H9 (cell line): ENCODE measurements around the gene SSBP3. TPM values are rescaled to one million over a fixed set of nuclear protein-coding genes. Genes with fewer than 3 reads are reported as not detected.

Experiments used
- DNase-seq: peaks from one replicate; pipeline ENCODE4 v3.0.0-alpha.2; 2017
- H2AFZ ChIP-seq: one replicate; pipeline ENCODE4 v1.6.1; 2013; ENCODE audit warnings: mild to moderate bottlenecking, low read length, control low read depth, moderate library complexity
- H2AK5ac ChIP-seq: 2 replicates; pipeline ENCODE4 v1.6.1; 2013; ENCODE audit warnings: low read length, control low read depth, mixed read lengths; ENCODE audit not compliant: insufficient read length
- H2BK120ac ChIP-seq: one replicate; pipeline ENCODE4 v1.6.1; 2013; ENCODE audit warnings: low read depth, mild to moderate bottlenecking, low read length, control low read depth, inconsistent platforms; ENCODE audit not compliant: poor library complexity, severe bottlenecking
- H2BK12ac ChIP-seq: 2 replicates; pipeline ENCODE4 v1.6.1; 2013; ENCODE audit warnings: low read length, control low read depth, mixed read lengths, low read depth; ENCODE audit not compliant: insufficient read length
- H2BK15ac ChIP-seq: 2 replicates; pipeline ENCODE4 v1.6.1; 2013; ENCODE audit warnings: low read depth, low read length, control low read depth
- H2BK20ac ChIP-seq: one replicate; pipeline ENCODE4 v1.6.1; 2013; ENCODE audit warnings: low read depth, mild to moderate bottlenecking, low read length, control low read depth, inconsistent platforms; ENCODE audit not compliant: poor library complexity, severe bottlenecking
- H2BK5ac ChIP-seq: 2 replicates; pipeline ENCODE4 v1.6.1; 2013; ENCODE audit warnings: low read length, control low read depth, mixed read lengths; ENCODE audit not compliant: insufficient read length
- H3K14ac ChIP-seq: 2 replicates; pipeline ENCODE4 v1.6.1; 2013; ENCODE audit warnings: low read length, control low read depth; ENCODE audit not compliant: insufficient read depth
- H3K18ac ChIP-seq: 2 replicates; pipeline ENCODE4 v1.6.1; 2013; ENCODE audit warnings: low read depth, mild to moderate bottlenecking, mixed read lengths, low read length, control low read depth; ENCODE audit not compliant: insufficient read length
- H3K23ac ChIP-seq: 2 replicates; pipeline ENCODE4 v1.6.1; 2013; ENCODE audit warnings: low read length, control low read depth, mixed read lengths, low read depth; ENCODE audit not compliant: insufficient read length
- H3K23me2 ChIP-seq: 2 replicates; pipeline ENCODE4 v1.6.1; 2013; ENCODE audit warnings: low read depth, mild to moderate bottlenecking, mixed read lengths, low read length, control low read depth; ENCODE audit not compliant: insufficient read length, poor library complexity, severe bottlenecking
- H3K27ac ChIP-seq: 2 replicates; pipeline ENCODE4 v1.5.1; 2013; ENCODE audit warnings: low read length, control low read depth, mixed read lengths, low read depth; ENCODE audit not compliant: insufficient read length
- H3K27me3 ChIP-seq: 2 replicates; pipeline ENCODE4 v1.6.1; 2013; ENCODE audit warnings: low read length, control low read depth, inconsistent platforms; ENCODE audit not compliant: insufficient read depth
- H3K4ac ChIP-seq: 2 replicates; pipeline ENCODE4 v1.6.1; 2013; ENCODE audit warnings: low read depth, mild to moderate bottlenecking, control low read depth, inconsistent platforms, low read length, moderate library complexity
- H3K4me1 ChIP-seq: 2 replicates; pipeline ENCODE4 v1.6.1; 2013; ENCODE audit warnings: low read length, control low read depth, inconsistent platforms; ENCODE audit not compliant: insufficient read depth
- H3K4me2 ChIP-seq: 2 replicates; pipeline ENCODE4 v1.6.1; 2013; ENCODE audit warnings: low read length, control low read depth, mixed read lengths; ENCODE audit not compliant: insufficient read length, insufficient read depth
- H3K56ac ChIP-seq: 2 replicates; pipeline ENCODE4 v1.6.1; 2013; ENCODE audit warnings: low read depth, mild to moderate bottlenecking, mixed read lengths, low read length, control low read depth; ENCODE audit not compliant: insufficient read length
- H3K79me1 ChIP-seq: 2 replicates; pipeline ENCODE4 v1.6.1; 2013; ENCODE audit warnings: low read depth, mild to moderate bottlenecking, moderate library complexity, low read length, control low read depth, inconsistent platforms; ENCODE audit not compliant: insufficient read depth, poor library complexity, severe bottlenecking
- H3K79me2 ChIP-seq: 2 replicates; pipeline ENCODE4 v1.6.1; 2013; ENCODE audit warnings: low read length, control low read depth, inconsistent platforms; ENCODE audit not compliant: insufficient read depth
- H3K9ac ChIP-seq: 2 replicates; pipeline ENCODE4 v1.6.1; 2013; ENCODE audit warnings: low read length, control low read depth, mixed read lengths; ENCODE audit not compliant: insufficient read length; ENCODE audit errors: extremely low read depth
- H3K9me3 ChIP-seq: one replicate; pipeline ENCODE4 v1.6.1; 2013; ENCODE audit warnings: low read depth, low read length, inconsistent platforms; ENCODE audit not compliant: control insufficient read depth
- H3T11ph ChIP-seq: one replicate; pipeline ENCODE4 v1.6.1; 2013; ENCODE audit warnings: mild to moderate bottlenecking, low read length, control low read depth, inconsistent platforms
- H4K20me1 ChIP-seq: one replicate; pipeline ENCODE4 v1.6.1; 2013; ENCODE audit not compliant: control insufficient read depth, insufficient read length, insufficient read depth
- H4K5ac ChIP-seq: 2 replicates; pipeline ENCODE4 v1.6.1; 2013; ENCODE audit warnings: low read depth, mild to moderate bottlenecking, mixed read lengths, low read length, control low read depth; ENCODE audit not compliant: insufficient read length
- H4K8ac ChIP-seq: replicated peaks from 2 replicates; pipeline ENCODE4 v1.6.1; 2013; ENCODE audit warnings: low read length, control low read depth, mixed read lengths, low read depth; ENCODE audit not compliant: insufficient read length
- H4K91ac ChIP-seq: 2 replicates; pipeline ENCODE4 v1.6.1; 2013; ENCODE audit warnings: low read depth, mild to moderate bottlenecking, moderate library complexity, mixed read lengths, low read length, control low read depth; ENCODE audit not compliant: insufficient read length
- H3K27ac Mint-ChIP-seq, 3 experiments: 2 replicates in 2 of 3; 3 replicates in 1 of 3; pipeline ENCODE4 v1.8.0; 2020 to 2021; ENCODE audit warnings: mixed read lengths in 3 of 3, mild to moderate bottlenecking in 1 of 3, moderate library complexity in 1 of 3
- H3K27me3 Mint-ChIP-seq: 2 replicates; pipeline ENCODE4 v1.8.0; 2021; ENCODE audit warnings: low read depth, mild to moderate bottlenecking, moderate library complexity, mixed read lengths
- H3K36me3 Mint-ChIP-seq, 3 experiments: 2 replicates in 2 of 3; 3 replicates in 1 of 3; pipeline ENCODE4 v1.8.0; 2020 to 2021; ENCODE audit warnings: low read depth in 3 of 3, mixed read lengths in 3 of 3; ENCODE audit not compliant: insufficient read depth in 1 of 3
- H3K4me1 Mint-ChIP-seq, 2 experiments: 2 replicates each; pipeline ENCODE4 v1.8.0; 2020; ENCODE audit warnings: mixed read lengths in 2 of 2
- H3K4me3 Mint-ChIP-seq, 2 experiments: 2 replicates in 1 of 2; 3 replicates in 1 of 2; pipeline ENCODE4 v1.8.0; 2020 to 2021; ENCODE audit warnings: mild to moderate bottlenecking in 2 of 2, mixed read lengths in 2 of 2, moderate library complexity in 1 of 2
- H3K9me3 Mint-ChIP-seq, 2 experiments: 2 replicates in 1 of 2; 3 replicates in 1 of 2; pipeline ENCODE4 v1.8.0; 2020; ENCODE audit warnings: mild to moderate bottlenecking in 2 of 2, mixed read lengths in 2 of 2, moderate library complexity in 1 of 2
- WGBS: extraction: QIAGEN DNeasy Blood & Tissue Kit; methylation state at CpG from one replicate; pipeline ENCODE4 v1.1.7; 2013; ENCODE audit warnings: missing lambda C conversion rate, low lambda C conversion rate, mixed read lengths; ENCODE audit not compliant: insufficient read length; ENCODE audit errors: extremely low coverage; 5-methylcytosine and 5-hydroxymethylcytosine counted together
- total RNA-seq: library from RNA; stranded (reverse); gene quantifications from 2 replicates; pipeline ENCODE4 v1.2.1, GENCODE V29; 2021
- TF ChIP-seq, protein P1 (sequence below): fragments of 200-600 bp; sonication (generic); conservative IDR thresholded peaks from 3 replicates; pipeline ENCODE4 v1.8.0; 2021; ENCODE audit warnings: antibody characterized with exemption, mild to moderate bottlenecking

SSBP3 gene
- total RNA-seq, 1 experiment from 2014 or later = 126 TPM

- Mint-ChIP-seq H3K27me3 (no peaks in the 10 kb centered on the region), H3K36me3 (peaks cover 8 to 29% (median 18%) of the 10 kb centered on the region in 3 experiments; a peak in 6 of 7 replicates), H3K27ac (peak overlapping the region in 2 of 3 experiments; percentile 60 to 67; a peak in 4 of 7 replicates), H3K4me3 (no peak overlapping the region), H3K4me1 (peaks cover 91 to 92% of the 10 kb centered on the region in 2 experiments), H3K9me3 (no peaks in the 10 kb centered on the region)
- no peak overlapping the region for H2BK5ac ChIP-seq
- no peak overlapping the region for H3K18ac ChIP-seq
- no peak overlapping the region for H3K23ac ChIP-seq
- H4K8ac ChIP-seq = no peak overlapping the region
- no peaks in the 10 kb centered on the region for H3K9me3 ChIP-seq
- H3K4ac ChIP-seq = no peak overlapping the region
- H3K14ac ChIP-seq = 0 out of 2 replicates have a peak overlapping the region, but pooled peaks have one; percentile 11
- no peaks in the 10 kb centered on the region for H3K23me2 ChIP-seq
- H3K79me1 ChIP-seq = peaks cover 16% of the 10 kb centered on the region
- H2BK15ac ChIP-seq = no peak overlapping the region
- no peak overlapping the region for H2BK120ac ChIP-seq
- H2BK20ac ChIP-seq = no peak overlapping the region
- no CpG with 5 or more reads among the region's 4 CpGs for WGBS
- H3K56ac ChIP-seq = no peak overlapping the region
- H4K91ac ChIP-seq = no peak overlapping the region
- no peak overlapping the region for H2AK5ac ChIP-seq
- H3K27ac ChIP-seq = no peak overlapping the region
- no peak for DNase-seq
- H3K4me2 ChIP-seq = no peak overlapping the region
- no peak overlapping the region for H2AFZ ChIP-seq
- peaks cover 17% of the 10 kb centered on the region; the same call in 1 of the 2 replicates for H3K4me1 ChIP-seq
- H4K20me1 ChIP-seq = no peaks in the 10 kb centered on the region
- TF ChIP-seq, protein P1, sequence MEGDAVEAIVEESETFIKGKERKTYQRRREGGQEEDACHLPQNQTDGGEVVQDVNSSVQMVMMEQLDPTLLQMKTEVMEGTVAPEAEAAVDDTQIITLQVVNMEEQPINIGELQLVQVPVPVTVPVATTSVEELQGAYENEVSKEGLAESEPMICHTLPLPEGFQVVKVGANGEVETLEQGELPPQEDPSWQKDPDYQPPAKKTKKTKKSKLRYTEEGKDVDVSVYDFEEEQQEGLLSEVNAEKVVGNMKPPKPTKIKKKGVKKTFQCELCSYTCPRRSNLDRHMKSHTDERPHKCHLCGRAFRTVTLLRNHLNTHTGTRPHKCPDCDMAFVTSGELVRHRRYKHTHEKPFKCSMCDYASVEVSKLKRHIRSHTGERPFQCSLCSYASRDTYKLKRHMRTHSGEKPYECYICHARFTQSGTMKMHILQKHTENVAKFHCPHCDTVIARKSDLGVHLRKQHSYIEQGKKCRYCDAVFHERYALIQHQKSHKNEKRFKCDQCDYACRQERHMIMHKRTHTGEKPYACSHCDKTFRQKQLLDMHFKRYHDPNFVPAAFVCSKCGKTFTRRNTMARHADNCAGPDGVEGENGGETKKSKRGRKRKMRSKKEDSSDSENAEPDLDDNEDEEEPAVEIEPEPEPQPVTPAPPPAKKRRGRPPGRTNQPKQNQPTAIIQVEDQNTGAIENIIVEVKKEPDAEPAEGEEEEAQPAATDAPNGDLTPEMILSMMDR = no peak
- no peak overlapping the region for H3T11ph ChIP-seq
- H3K27me3 ChIP-seq = no peaks in the 10 kb centered on the region
- no peak overlapping the region for H4K5ac ChIP-seq
- H3K9ac ChIP-seq = no peak overlapping the region
- H3K79me2 ChIP-seq = peaks cover 29% of the 10 kb centered on the region; the same call in 1 of the 2 replicates
- H2BK12ac ChIP-seq = no peak overlapping the region
These were observed 52.2 kb downstream of the SSBP3 start for GRCh38 chr1:54353959-54354358.
